Prostate gland (tissue), 2 donors: Measurements from ENCODE around the gene ZNF136.

ENCODE experiments used
- CTCF ChIP-seq, 4 experiments: fragments of 200-600 bp in 2 of 4; fragments of 450-650 bp in 2 of 4; sonication (generic) in 2 of 4; IDR thresholded peaks; 1 replicate in 3 of 4; 2 replicates in 1 of 4; pipeline ENCODE4 v1.5.1; 2016 to 2019; ENCODE audit warnings: antibody characterized with exemption in 4 of 4, mild to moderate bottlenecking in 2 of 4, moderate library complexity in 2 of 4
- POLR2A ChIP-seq: fragments of 450-650 bp; IDR thresholded peaks from one replicate; pipeline ENCODE4 v1.6.1; 2016; ENCODE audit warnings: antibody characterized with exemption, mild to moderate bottlenecking
- POLR2AphosphoS5 ChIP-seq: sonication (generic); formaldehyde crosslinking; IDR thresholded peaks from one replicate; pipeline ENCODE4 v1.6.1; 2017; ENCODE audit warnings: antibody characterized with exemption

DNA sequence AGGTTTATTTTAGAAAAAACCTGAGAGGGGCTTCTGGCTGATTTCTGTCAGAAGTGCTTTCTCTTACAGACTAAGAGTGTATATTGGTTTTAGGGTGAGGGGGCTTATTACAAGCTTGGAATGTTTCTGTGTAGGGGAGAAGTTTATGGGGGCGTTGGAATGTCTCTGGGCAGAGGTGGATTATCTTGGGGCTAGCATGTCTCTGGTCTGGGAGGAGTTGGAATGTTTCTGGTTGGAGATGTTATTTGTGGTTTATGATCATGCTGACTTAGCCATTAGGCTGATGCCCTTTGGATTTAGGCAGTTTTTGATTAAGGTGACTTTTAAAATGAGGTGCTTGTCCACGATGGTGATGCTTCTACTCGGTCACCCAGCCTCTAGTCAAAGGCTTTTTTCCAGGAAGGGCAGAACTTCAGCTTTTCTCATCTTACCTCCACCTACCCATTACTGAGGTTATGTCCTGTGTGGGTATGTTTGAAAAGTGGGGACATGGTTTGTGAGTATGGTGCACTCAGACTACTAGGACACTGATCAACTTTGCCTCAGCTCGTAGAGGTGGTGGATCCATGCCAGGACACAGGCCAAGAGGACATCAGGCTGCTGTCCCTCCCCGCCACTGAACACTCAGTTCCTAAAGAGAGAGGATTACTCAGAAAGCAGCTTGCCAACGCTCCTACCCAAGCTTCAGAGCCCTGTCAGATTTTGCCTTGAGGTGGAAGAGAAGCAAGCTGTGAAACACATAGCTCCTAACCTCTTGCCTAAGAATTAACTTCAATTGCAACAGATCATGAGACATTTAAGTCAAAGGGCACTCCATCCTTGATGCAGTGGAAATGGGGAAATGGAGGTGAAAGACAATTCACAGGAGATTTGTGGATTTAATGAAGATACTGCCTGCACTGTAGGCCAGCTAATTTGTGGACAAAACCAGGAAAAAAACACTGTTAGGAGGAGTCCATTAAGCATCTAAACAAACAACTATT lies 68.1 kb downstream of the ZNF136 start:
- TF ChIP-seq CTCF (IDR thresholded peaks at IDR 0.05) (no peak), POLR2A (no peak), POLR2AphosphoS5 (no peak)
